K562 (cell line): ENCODE data around the gene EPHX1. TPM values are rescaled to one million over a fixed set of nuclear protein-coding genes. Genes with fewer than 3 reads are reported as not detected.

ENCODE experiments used
- ARHGAP35 ChIP-seq: fragments of 450-650 bp; IDR thresholded peaks from 2 replicates; pipeline ENCODE4 v1.6.1; 2018; ENCODE audit not compliant: partially characterized antibody
- BHLHE40 ChIP-seq: IDR thresholded peaks from 2 replicates; pipeline ENCODE4 v1.6.1; 2011; ENCODE audit warnings: low read length, improper control_type of control experiment
- CUX1 ChIP-seq: fragments of 200-800 bp; sonication (Bioruptor generic); IDR thresholded peaks from 2 replicates; pipeline ENCODE4 v1.6.1; 2016; ENCODE audit warnings: missing genetic modification characterization, missing compliant biosample characterization
- DNMT1 ChIP-seq: fragments of 450-650 bp; IDR thresholded peaks from 2 replicates; pipeline ENCODE4 v1.6.1; 2016; ENCODE audit warnings: antibody characterized with exemption, mild to moderate bottlenecking
- GATAD2B ChIP-seq: fragments of 450-650 bp; IDR thresholded peaks from 2 replicates; pipeline ENCODE4 v1.6.1; 2017; ENCODE audit warnings: mild to moderate bottlenecking, borderline replicate concordance
- KLF13 ChIP-seq: fragments of 450-650 bp; IDR thresholded peaks from 2 replicates; pipeline ENCODE4 v1.6.1; 2016; ENCODE audit warnings: missing genetic modification characterization, low read depth, mild to moderate bottlenecking, missing compliant biosample characterization, moderate library complexity, borderline replicate concordance
- MAFK ChIP-seq: IDR thresholded peaks from 2 replicates; pipeline ENCODE4 v1.6.1; 2011; ENCODE audit warnings: low read length, improper control_type of control experiment
- MBD1 ChIP-seq: fragments of 250-450 bp; sonication (Bioruptor Pico); IDR thresholded peaks from 2 replicates; pipeline ENCODE4 v1.8.0; 2022; ENCODE audit warnings: inconsistent platforms
- NFE2L1 ChIP-seq: fragments of 450-650 bp; IDR thresholded peaks from 2 replicates; pipeline ENCODE4 v1.6.1; 2016; ENCODE audit warnings: missing genetic modification characterization, low read depth, mild to moderate bottlenecking, missing compliant biosample characterization, moderate library complexity, borderline replicate concordance
- NFRKB ChIP-seq: fragments of 450-650 bp; IDR thresholded peaks from 2 replicates; pipeline ENCODE4 v1.6.1; 2016; ENCODE audit warnings: low read depth
- POLR2AphosphoS2 ChIP-seq: IDR thresholded peaks from 2 replicates; pipeline ENCODE4 v1.6.1; 2012; ENCODE audit warnings: low read length, improper control_type of control experiment
- RFX5 ChIP-seq: IDR thresholded peaks from 2 replicates; pipeline ENCODE4 v1.6.1; 2011; ENCODE audit warnings: low read depth, mild to moderate bottlenecking, improper control_type of control experiment, low read length
- SRSF9 ChIP-seq: fragments of 200-400 bp; formaldehyde crosslinking; IDR thresholded peaks from 2 replicates; pipeline ENCODE4 v1.6.1; 2017; ENCODE audit warnings: low read depth, low read length, borderline replicate concordance
- TAL1 ChIP-seq: fragments of 450-650 bp; IDR thresholded peaks from 2 replicates; pipeline ENCODE4 v1.6.1; 2016; ENCODE audit warnings: mild to moderate bottlenecking
- TEAD4 ChIP-seq, 2 experiments: sonication (generic) in 1 of 2; formaldehyde crosslinking in 1 of 2; IDR thresholded peaks; 2 replicates each; pipeline versions ENCODE4 v1.6.1 to v1.8.0; 2012 to 2022; ENCODE audit warnings: borderline replicate concordance in 1 of 2, inconsistent platforms in 1 of 2, low read length in 1 of 2, mild to moderate bottlenecking in 1 of 2, missing genetic modification reagents in 1 of 2
- USF1 ChIP-seq: sonication (generic); formaldehyde crosslinking; IDR thresholded peaks from 2 replicates; pipeline ENCODE4 v1.9.0; 2022; ENCODE audit warnings: mild to moderate bottlenecking, missing genetic modification reagents
- ZNF23 ChIP-seq: fragments of 250-450 bp; sonication (Bioruptor Pico); IDR thresholded peaks from 2 replicates; pipeline ENCODE4 v1.4.0; 2020; ENCODE audit warnings: mild to moderate bottlenecking
- ZNF511 ChIP-seq: sonication (generic); formaldehyde crosslinking; IDR thresholded peaks from 2 replicates; pipeline ENCODE4 v1.8.0; 2022; ENCODE audit warnings: mild to moderate bottlenecking, missing genetic modification reagents
- ZNF75A ChIP-seq: fragments of 450-650 bp; formaldehyde crosslinking; IDR thresholded peaks from 2 replicates; pipeline ENCODE4 v1.4.0; 2020; ENCODE audit warnings: mild to moderate bottlenecking
- ZNF76 ChIP-seq: fragments of 250-450 bp; sonication (Bioruptor Pico); IDR thresholded peaks from 2 replicates; pipeline ENCODE4 v1.4.0; 2020; ENCODE audit warnings: mild to moderate bottlenecking, moderate library complexity, borderline replicate concordance
- polyA plus RNA-seq, 8 experiments: library from polyadenylated mRNA; depleted of rRNA in 4 of 8; stranded (reverse) in 5 of 8; unstranded in 3 of 8; fragments of >200 nt; fragmentation: Nextera tagmentation in 2 of 8; fragmentation: Illumina TruSeq in 1 of 8; extraction: Ambion mirVana in 2 of 8; extraction: Trizol in 1 of 8; gene quantifications; 2 replicates each; pipeline versions ENCODE4 v1.2.1 to v1.2.3, GENCODE V29; 2011 to 2014; ENCODE audit warnings: inconsistent platforms in 1 of 8, missing spikeins in 1 of 8
- total RNA-seq, 7 experiments: library from RNA; depleted of rRNA in 6 of 7; stranded (reverse); fragments of >200 nt in 6 of 7; fragmentation: Illumina TruSeq in 2 of 7; extraction: Trizol in 2 of 7; gene quantifications; 2 replicates each; pipeline versions ENCODE4 v1.2.1 to v1.2.3, GENCODE V29; 2011 to 2021; ENCODE audit warnings: low replicate concordance in 1 of 7

Gene EPHX1
- total and polyA plus RNA-seq, 9 of the 15 experiments (the other 6 are each of a cell fraction or from before 2014, with no cell fraction given): 0.21 to 27.0 (median 6.7) TPM

- TF ChIP-seq MBD1 (CRISPR knock-in tag) (no peak), USF1 (CRISPR knock-in tag) (peak; percentile 54; the same call in 1 of the 2 replicates), ZNF23 (CRISPR knock-in tag) (no peak), GATAD2B (no peak), ZNF75A (CRISPR knock-in tag) (no peak), TEAD4 (IDR thresholded peaks at IDR 0.05; ENCODE audit: low read length) (no peak), TEAD4 (CRISPR knock-in tag; IDR thresholded peaks at IDR 0.05; ENCODE audit: borderline replicate concordance) (0 out of 2 replicates have a peak, but pooled peaks have one; percentile 56), DNMT1 (no peak), KLF13 (tag) (no peak), RFX5 (no peak), SRSF9 (no peak), NFE2L1 (no peak), BHLHE40 (no peak), MAFK (no peak), ZNF511 (CRISPR knock-in tag) (peak; percentile 3; the same call in 1 of the 2 replicates), POLR2AphosphoS2 (no peak), TAL1 (no peak), ARHGAP35 (no peak), ZNF76 (CRISPR knock-in tag) (no peak), CUX1 (CRISPR knock-in tag) (no peak), NFRKB (peak; percentile 38)
Observed at GRCh38 chr1:225881959-225882693, 72.2 kb downstream of the EPHX1 start, which contains the start of gene TMEM63A (continued).
